PC-9 (cell line): ENCODE data around the gene PTGFR. TPM values are rescaled to one million over a fixed set of nuclear protein-coding genes. Genes with fewer than 3 reads are reported as not detected.
A peak's percentile ranks its signal among the peaks of the same experiment; 100 is the strongest.

Experiments used
- BruUV-seq: library from RNA; stranded (reverse); fragments of 400-500 nt; replicated peaks from 2 replicates; lab custom pipeline; 2021; lab: Mats Ljungman, UMichigan
- CTCF ChIA-PET: fragments of 300-600 bp; sonication (Branson Sonifier 250); formaldehyde crosslinking; loops from one replicate; lab custom pipeline; 2022; ENCODE audit warnings: antibody characterized with exemption; lab: Charles Lee
- POLR2A ChIA-PET: fragments of 300-600 bp; sonication (Branson Sonifier 250); formaldehyde crosslinking; loops from one replicate; lab custom pipeline; 2022; ENCODE audit warnings: antibody characterized with exemption; ENCODE audit not compliant: unreplicated experiment; lab: Charles Lee
- DNase-seq, 2 experiments: peaks; one replicate each; pipeline versions ENCODE4 v3.0.0 to v3.0.0-alpha.2; 2015 to 2022; ENCODE audit warnings: mixed read lengths in 1 of 2
- H2AFZ ChIP-seq: fragments of 200-600 bp; sonication (generic); 2 replicates; pipeline ENCODE4 v1.8.1; 2017; ENCODE audit warnings: antibody characterized with exemption
- H3F3A ChIP-seq: fragments of 200-600 bp; sonication (generic); 2 replicates; pipeline ENCODE4 v1.8.1; 2017; ENCODE audit warnings: antibody characterized with exemption, mild to moderate bottlenecking, low read depth; ENCODE audit not compliant: insufficient read depth
- H3K27ac ChIP-seq: fragments of 200-600 bp; sonication (generic); 2 replicates; pipeline ENCODE4 v1.6.1; 2016; ENCODE audit warnings: mixed run types
- H3K27me3 ChIP-seq: fragments of 200-600 bp; sonication (generic); 2 replicates; pipeline ENCODE4 v1.6.1; 2016; ENCODE audit warnings: low read depth, mixed run types; ENCODE audit not compliant: insufficient read depth
- H3K36me3 ChIP-seq: fragments of 200-600 bp; sonication (generic); 2 replicates; pipeline ENCODE4 v1.6.1; 2016; ENCODE audit warnings: low read depth, mixed run types
- H3K4me1 ChIP-seq: fragments of 200-600 bp; sonication (generic); replicated peaks from 2 replicates; pipeline ENCODE4 v1.6.1; 2016; ENCODE audit warnings: mixed run types; ENCODE audit not compliant: insufficient read depth
- H3K4me2 ChIP-seq: fragments of 200-600 bp; sonication (generic); 2 replicates; pipeline ENCODE4 v1.6.1; 2017; ENCODE audit warnings: mixed run types
- H3K4me3 ChIP-seq: fragments of 200-600 bp; sonication (generic); 2 replicates; pipeline ENCODE4 v1.6.1; 2016; ENCODE audit warnings: mixed run types
- H3K79me2 ChIP-seq: fragments of 200-600 bp; sonication (generic); 2 replicates; pipeline ENCODE4 v1.6.1; 2017; ENCODE audit warnings: low read depth, mixed run types
- H3K9me2 ChIP-seq: fragments of 200-600 bp; sonication (generic); 2 replicates; pipeline ENCODE4 v1.8.1; 2017; ENCODE audit warnings: mild to moderate bottlenecking; ENCODE audit not compliant: insufficient read depth
- H3K9me3 ChIP-seq: fragments of 200-600 bp; sonication (generic); 2 replicates; pipeline ENCODE4 v1.8.1; 2016; ENCODE audit warnings: low read depth; ENCODE audit not compliant: insufficient read depth
- H4K20me1 ChIP-seq: fragments of 200-600 bp; sonication (generic); 2 replicates; pipeline ENCODE4 v1.8.1; 2017; ENCODE audit not compliant: insufficient read depth
- CTCF ChIP-seq: fragments of 200-600 bp; sonication (generic); conservative IDR thresholded peaks from 2 replicates; pipeline ENCODE4 v1.6.1; 2017; ENCODE audit warnings: mixed run types, antibody characterized with exemption, mild to moderate bottlenecking, moderate library complexity
- EZH2 ChIP-seq: fragments of 200-600 bp; sonication (generic); IDR thresholded peaks from 2 replicates; pipeline ENCODE4 v1.8.0; 2017; ENCODE audit warnings: antibody characterized with exemption, low read depth
- intact Hi-C: fragments of 100-400 bp; cut with micrococcal nuclease; formaldehyde crosslinking; loops from one replicate; pipeline ENCODE4 v1.10.0; 2022; ENCODE audit not compliant: unreplicated experiment
- total RNA-seq: library from RNA; stranded (reverse); gene quantifications from 2 replicates; pipeline ENCODE4 v1.2.3, GENCODE V29; 2021

Gene PTGFR
- total RNA-seq, 1 experiment from 2014 or later, result not detected

GRCh38 chr1:78520216-78520615 lies 29.4 kb downstream of the PTGFR start:
- Histone ChIP-seq H3K4me2 (no peak overlapping the region), H3F3A (no peaks in the 10 kb centered on the region), H3K4me1 (no peaks in the 10 kb centered on the region), H3K27me3 (no peaks in the 10 kb centered on the region), H3K9me3 (no peaks in the 10 kb centered on the region), H4K20me1 (no peaks in the 10 kb centered on the region), H3K4me3 (no peak overlapping the region), H3K79me2 (no peaks in the 10 kb centered on the region), H2AFZ (no peak overlapping the region), H3K36me3 (no peaks in the 10 kb centered on the region), H3K27ac (no peak overlapping the region), H3K9me2 (no peaks in the 10 kb centered on the region)
- DNase-seq, result no peak
- POLR2A ChIA-PET, result no interaction called here
- CTCF ChIA-PET, result no interaction called here
- TF ChIP-seq EZH2 (no peak), CTCF (no peak)
- BruUV-seq, result no TSS peak
- intact Hi-C loops, result no loop called here

- no peaks in the 10 kb centered on the region for H4K20me1 ChIP-seq
- no TSS peak for BruUV-seq
- H3F3A ChIP-seq, result peaks cover under 1% of the 10 kb centered on the region; the same call in 1 of the 2 replicates
- no peak for DNase-seq
- no peaks in the 10 kb centered on the region for H3K9me2 ChIP-seq
- TF ChIP-seq CTCF (no peak), EZH2 (no peak)
- H3K4me1 ChIP-seq, result no peaks in the 10 kb centered on the region
- H3K27ac ChIP-seq, result no peak overlapping the region
- no peaks in the 10 kb centered on the region for H3K9me3 ChIP-seq
- no peak overlapping the region for H2AFZ ChIP-seq
- no peak overlapping the region for H3K4me2 ChIP-seq
- no peaks in the 10 kb centered on the region for H3K36me3 ChIP-seq
- intact Hi-C loops, result no loop called here
- no peaks in the 10 kb centered on the region for H3K27me3 ChIP-seq
- CTCF ChIA-PET, result no interaction called here
- POLR2A ChIA-PET, result no interaction called here
- H3K4me3 ChIP-seq, result no peak overlapping the region
- H3K79me2 ChIP-seq, result no peaks in the 10 kb centered on the region
Measured at GRCh38 chr1:78520843-78521242, 30.1 kb downstream of the PTGFR start.

- no peaks in the 10 kb centered on the region for H3K4me1 ChIP-seq
- no peaks in the 10 kb centered on the region for H3K36me3 ChIP-seq
- no TSS peak for BruUV-seq
- H3K27ac ChIP-seq, result no peak overlapping the region
- TF ChIP-seq EZH2 (no peak), CTCF (no peak)
- H3K79me2 ChIP-seq, result no peaks in the 10 kb centered on the region
- ChIA-PET POLR2A (no interaction called here), CTCF (no interaction called here)
- H3K27me3 ChIP-seq, result no peaks in the 10 kb centered on the region
- no peak for DNase-seq
- no peaks in the 10 kb centered on the region for H4K20me1 ChIP-seq
- no peak overlapping the region for H3K4me3 ChIP-seq
- intact Hi-C loops, result no loop called here
- no peaks in the 10 kb centered on the region for H3K9me2 ChIP-seq
- H3K4me2 ChIP-seq, result no peak overlapping the region
- peaks cover 5% of the 10 kb centered on the region; the same call in 1 of the 2 replicates for H3F3A ChIP-seq
- H3K9me3 ChIP-seq, result no peaks in the 10 kb centered on the region
- H2AFZ ChIP-seq, result peak overlapping the region; percentile 14
Measured at GRCh38 chr1:78522136-78522535, 31.4 kb downstream of the PTGFR start.
